Superior temporal gyrus (tissue), 1 donor: Measurements from ENCODE around the gene WDR7.

Experiments
- DNase-seq: peaks from one replicate; pipeline ENCODE4 v3.0.0-alpha.2; 2016; ENCODE audit errors: extremely low spot score

The WDR7 gene

DNA sequence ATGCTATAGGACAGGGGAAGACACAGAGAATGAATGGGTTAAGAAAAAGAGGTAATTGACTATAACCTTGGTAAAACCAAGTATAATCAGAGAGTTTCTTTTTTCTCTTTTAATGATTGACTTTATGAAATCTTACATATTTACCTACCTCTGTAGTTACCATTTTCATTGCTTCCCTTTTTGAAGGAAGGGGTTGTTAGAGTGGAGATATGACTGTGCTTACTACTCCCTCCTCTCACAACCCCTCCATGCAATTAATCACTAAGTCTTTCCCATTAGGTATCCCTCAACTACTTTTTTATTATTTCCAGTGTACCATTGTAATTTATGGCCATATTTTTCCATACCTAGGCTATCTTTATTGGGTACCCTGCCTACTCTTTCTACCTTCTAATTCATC, 71.4 kb downstream of the WDR7 start:
- DNase-seq: no peak

DNA sequence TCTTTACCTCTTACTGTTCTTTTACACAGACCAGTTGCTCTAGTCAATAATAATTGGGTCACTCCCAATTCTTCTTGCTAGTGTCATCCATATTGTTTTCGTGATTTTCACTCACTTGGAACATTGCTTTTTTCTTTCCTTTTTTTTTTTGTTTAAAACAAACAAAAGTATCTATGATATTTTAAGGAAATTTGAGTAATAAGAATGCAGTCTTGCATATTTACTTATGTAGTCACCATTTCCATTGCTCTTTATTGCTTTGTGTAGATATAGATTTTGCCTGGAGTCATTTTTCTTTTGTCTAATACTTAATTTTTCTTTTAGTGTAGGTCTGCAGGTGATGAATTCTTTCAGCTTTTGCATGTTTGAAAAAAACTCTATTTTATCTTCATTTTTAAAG, 71.9 kb downstream of the WDR7 start:
- DNase-seq: no peak

DNA sequence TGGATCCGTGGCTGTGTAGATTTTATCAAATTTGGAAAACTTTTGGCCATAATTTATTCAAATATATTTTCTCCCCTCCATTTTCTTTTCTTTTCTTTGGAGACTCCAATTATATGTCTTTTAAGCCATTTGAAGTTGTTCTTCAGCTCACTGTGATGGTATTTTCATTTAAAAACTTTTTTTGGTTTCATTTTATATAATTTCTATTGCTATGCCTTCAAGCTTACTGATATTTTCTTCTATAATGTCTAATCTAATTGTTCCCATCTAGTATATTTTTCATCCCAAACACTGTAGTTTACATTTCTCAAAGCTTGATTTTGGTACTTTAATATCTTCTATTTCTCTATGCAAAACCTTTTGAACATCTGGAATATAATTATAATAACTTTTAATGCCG, 72.5 kb downstream of the WDR7 start:
- no peak for DNase-seq

- no peak for DNase-seq
Observed at GRCh38 chr18:56726906-56727305, 75.7 kb downstream of the WDR7 start.

DNA sequence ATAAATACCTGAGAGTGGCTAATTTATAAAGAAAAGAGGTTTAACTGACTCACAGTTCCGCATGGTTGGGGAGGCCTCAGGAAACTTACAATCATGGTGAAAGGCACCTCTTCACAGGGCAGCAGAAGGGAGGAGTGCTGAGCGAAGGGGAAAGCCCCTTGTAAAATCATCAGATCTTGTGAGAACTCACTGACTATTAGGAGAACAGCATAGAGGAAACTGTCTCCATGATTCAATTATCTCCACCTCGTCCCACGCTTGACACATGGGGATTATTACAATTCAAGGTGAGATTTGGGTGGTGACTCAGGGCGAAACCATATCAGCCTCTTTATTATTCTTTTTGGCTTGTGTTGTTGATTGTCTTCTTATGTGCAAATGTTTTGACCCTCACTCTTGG, 76.2 kb downstream of the WDR7 start:
- no peak for DNase-seq

DNA sequence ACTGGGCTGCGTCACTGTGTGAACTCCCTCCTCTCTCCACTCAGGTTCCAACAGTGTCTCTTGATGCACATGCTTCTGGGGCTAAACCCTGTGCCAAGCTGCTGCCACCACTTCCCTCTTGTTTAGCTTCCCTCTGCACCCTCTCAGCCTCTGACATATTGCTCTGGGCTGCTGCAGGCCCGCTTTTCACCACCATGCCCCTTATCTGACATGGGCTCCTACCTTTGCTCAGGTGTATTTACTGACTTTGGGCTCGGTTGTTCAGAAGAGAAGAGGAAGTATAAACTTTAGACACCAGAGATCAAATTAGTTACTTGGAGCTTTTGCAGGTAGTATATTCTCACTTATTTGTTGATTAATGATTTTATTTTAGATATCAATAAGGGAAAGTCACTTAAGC, 77.6 kb downstream of the WDR7 start:
- no peak for DNase-seq

- no peak for DNase-seq
Observed at GRCh38 chr18:56738184-56738583, 87.0 kb downstream of the WDR7 start.

- DNase-seq: no peak
Observed at GRCh38 chr18:56739731-56740130, 88.6 kb downstream of the WDR7 start.

GRCh38 chr18:56740645-56741044, 89.5 kb downstream of the WDR7 start:
- no peak for DNase-seq

DNA sequence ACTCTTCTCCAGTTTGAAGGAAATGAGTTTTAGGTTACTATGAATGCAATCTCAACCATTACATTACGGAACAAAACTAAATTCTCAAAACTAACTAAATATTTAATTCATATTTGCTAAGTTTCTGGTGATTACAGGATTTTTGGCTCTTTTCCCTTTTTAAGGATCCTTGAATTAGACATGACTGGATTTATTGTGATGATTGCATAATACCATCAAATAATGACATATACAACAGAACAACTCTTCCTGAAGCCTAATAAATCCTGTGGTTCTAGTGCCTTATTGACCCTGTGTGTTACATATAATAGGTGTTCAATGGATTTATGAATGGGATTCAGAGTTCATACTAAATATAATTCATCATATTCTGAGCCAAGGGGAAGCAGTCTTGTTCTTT, 90.5 kb downstream of the WDR7 start:
- DNase-seq: no peak

DNA sequence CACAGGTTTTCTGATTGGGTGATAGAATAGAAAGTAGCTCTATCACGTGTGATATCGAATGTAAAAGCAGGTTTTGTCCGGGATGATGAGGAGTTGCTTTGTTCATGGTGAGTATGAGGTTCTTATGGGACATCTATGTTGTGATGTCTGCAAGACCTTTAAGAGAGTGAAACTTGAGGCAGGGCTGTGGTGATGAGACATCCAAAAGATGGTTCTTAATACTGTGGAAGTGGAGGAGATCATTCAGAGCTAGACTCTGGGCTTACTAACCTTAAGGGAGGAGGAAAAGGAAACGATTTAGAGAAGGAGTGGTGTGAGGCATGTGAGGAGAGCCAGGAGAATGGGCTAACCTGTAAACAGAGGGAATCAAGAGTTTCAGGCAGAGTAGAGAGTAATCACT, 92.0 kb downstream of the WDR7 start:
- no peak for DNase-seq

GRCh38 chr18:56747032-56747658, 96.0 kb downstream of the WDR7 start:
- DNase-seq: no peak

- peak; percentile 28 for DNase-seq
Observed at GRCh38 chr18:56747857-56748256, 96.7 kb downstream of the WDR7 start.

DNA sequence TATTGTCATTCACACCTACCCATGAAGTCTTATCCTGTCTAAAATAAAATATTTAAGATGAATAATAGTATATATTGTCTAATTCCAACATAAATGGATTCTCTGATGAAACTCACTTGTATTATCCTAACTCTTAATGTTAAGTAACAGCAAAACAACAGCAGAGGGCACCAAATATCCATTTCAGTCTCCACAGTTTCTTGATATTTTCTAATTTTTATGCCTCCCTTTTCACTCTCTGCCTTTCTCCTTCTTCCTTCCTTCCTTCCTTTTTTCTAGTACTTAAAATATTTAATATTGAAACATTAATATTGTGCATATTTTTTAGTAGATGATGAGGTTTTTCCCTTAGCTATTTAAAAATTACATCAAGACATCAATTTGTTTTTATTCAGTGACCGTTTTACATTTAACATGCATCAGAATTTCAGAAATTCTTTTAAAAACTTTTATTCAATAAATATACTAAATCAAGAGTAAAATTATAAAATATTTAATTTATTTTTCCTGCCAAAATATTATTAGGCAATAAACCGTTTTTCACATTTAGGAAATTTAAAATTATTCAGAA, 97.6 kb downstream of the WDR7 start:
- peak; percentile 88 for DNase-seq

DNA sequence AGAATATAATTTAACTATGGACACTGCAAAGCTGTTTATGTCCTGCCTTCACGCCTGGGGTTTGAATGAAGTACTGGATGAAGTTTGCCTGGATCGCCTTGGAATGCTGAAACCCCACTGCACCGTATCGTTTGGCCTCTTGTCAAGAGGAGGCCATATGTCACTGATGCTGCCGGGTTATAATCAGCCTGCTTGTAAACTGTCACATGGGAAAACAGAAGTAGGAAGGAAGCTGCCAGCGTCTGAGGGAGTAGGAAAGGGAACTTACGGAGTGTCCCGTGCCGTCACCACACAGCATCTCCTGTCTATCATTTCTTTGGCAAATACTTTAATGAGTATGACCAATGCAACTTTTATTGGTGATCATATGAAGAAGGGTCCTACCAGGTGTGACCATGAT, 105.8 kb downstream of the WDR7 start:
- DNase-seq: no peak

- no peak for DNase-seq
Observed at GRCh38 chr18:56770097-56770496, 118.9 kb downstream of the WDR7 start.

- DNase-seq: no peak
Observed at GRCh38 chr18:56770873-56771272, 119.7 kb downstream of the WDR7 start.

- no peak for DNase-seq
Observed at GRCh38 chr18:56775701-56776100, 124.5 kb downstream of the WDR7 start.

DNA sequence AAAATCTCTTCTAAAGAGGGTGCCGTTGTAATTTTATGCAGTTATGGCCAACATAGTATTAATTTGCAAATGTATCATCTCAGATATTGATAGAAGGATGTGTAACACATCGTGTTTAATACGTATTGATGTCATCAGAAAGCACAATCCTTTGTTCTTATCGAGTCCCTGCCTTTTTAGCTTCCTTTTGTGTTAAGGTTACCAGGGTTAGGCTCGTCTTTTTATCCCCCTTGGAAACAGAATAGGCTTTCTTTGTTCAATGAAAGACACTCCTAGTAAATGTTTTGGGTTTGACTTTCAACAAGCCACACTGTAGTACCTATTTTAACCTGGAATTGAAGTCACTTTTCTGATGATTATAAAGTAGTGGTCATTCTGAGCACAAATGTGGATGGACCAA, 136.2 kb downstream of the WDR7 start:
- DNase-seq: no peak

DNA sequence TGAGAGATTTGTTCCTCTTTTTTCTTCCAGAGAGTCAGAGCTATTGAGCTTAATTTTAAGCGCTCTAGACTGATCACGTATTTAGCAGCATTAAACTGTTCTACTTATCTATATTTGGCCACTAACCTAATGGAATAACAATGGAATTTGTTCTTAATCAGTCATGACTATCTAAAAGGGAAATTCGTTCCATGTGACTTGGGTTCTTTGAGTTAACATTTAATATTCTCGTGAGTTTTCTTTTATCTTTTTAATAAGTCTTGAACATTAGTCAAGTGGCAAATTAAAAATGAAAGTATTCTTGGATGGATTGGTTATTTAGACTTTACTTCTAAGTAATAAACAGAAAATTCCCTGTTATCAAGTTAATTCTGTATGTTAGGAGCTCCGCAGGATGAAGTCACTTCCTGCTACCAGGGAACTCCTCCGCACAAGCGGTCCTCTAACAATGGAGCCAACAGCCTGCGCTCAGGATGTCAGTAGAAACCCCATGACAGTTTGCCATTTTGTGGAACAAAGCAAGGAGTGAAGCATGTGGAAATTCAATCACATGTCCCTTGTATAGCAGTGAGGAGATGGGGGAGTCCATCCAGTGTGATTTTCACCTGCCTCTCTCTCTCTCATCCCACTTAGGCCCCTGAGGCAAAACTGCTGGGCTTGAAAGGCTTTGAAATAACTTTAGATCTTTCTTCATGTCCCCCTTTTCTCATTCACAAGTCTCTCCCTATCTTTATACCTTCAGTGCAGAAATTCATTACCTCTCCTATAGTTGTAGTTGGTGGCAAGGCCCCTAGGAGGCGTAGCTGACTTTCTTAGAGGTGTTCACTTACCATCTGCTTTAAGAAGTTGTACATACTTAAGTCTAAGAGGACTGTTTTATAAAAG, 138.1 kb downstream of the WDR7 start:
- DNase-seq: no peak

- no peak for DNase-seq
Observed at GRCh38 chr18:56789889-56790180, 138.7 kb downstream of the WDR7 start.

DNA sequence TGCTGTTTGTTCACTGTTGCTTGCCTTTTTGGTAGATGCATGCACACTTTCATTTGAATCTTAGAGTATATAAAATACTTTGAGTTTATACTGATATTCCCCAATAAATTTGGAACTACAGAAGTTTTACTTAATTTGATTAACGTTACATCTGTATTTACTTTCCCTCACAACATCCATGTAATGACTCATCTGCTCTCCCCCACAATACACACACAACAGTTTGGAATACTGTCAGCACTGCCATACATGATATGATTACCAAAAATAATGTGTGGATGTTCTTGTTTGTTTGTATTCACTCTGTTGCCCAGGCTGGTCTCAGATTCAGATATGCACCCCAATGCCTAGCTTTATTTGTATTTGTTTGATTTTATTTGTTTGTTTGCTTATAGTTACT, 144.2 kb downstream of the WDR7 start:
- DNase-seq: no peak

- no peak for DNase-seq
Observed at GRCh38 chr18:56799756-56800155, 148.6 kb downstream of the WDR7 start.
